ENCODE data around the gene PARN.
A peak's percentile ranks its signal among the peaks of the same experiment; 100 is the strongest.

The PARN gene

DNA sequence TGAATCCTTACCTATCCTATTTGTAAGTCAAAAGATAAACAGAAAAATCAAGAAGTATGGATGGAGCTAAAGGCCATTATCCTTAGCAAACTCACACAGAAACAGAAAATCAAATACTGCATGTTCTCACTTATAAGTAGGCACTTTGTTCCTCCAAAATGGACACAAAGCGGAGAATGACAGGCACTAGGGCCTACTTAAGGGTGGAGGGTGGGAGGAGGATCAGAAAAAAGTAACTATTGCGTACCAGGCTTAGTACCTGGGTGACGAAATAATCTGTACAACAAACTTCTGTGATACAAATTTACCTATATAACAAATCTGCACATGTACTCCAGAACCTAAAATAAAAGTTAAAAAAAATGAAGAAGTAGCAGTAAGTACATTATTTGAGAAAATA is 164.3 kb downstream of the PARN start:
- Mint-ChIP-seq H3K4me3 (no peak overlapping the region), H3K36me3 (peaks cover 19% of the 10 kb centered on the region), H3K4me1 (peaks cover 10% of the 10 kb centered on the region), H3K9me3 (peaks cover 4% of the 10 kb centered on the region), H3K27ac (no peak overlapping the region)
- no peak for ATAC-seq
- no peak for DNase-seq (ENCODE audit: low spot score in 2 of 2)

DNA sequence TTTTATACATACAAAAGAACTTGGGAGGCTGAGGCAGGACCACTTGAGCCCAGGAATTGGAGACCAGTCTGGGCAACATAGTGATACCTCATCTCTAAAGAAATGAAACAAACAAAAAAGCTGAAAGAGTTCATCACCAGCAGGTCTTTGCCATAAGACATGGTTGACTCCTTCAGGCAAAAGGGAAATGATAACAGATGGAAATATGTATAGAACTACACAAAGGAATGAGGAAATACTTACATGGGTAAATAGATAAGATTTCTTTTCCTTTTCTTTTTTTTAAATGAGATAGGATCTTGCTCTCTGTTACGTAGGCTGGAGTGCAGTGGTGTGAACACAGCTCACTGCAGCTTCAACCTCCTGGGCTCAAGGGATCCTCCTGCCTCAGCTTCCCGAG is 165.3 kb downstream of the PARN start:
- peaks cover 21% of the 10 kb centered on the region for H3K36me3 Mint-ChIP-seq
- H3K4me3 Mint-ChIP-seq, result no peak overlapping the region
- DNase-seq (ENCODE audit: low spot score in 2 of 2) (no peak), ATAC-seq (no peak)
- peaks cover 4% of the 10 kb centered on the region for H3K9me3 Mint-ChIP-seq
- peaks cover 10% of the 10 kb centered on the region for H3K4me1 Mint-ChIP-seq
- H3K27ac Mint-ChIP-seq, result no peak overlapping the region

- DNase-seq (ENCODE audit: low spot score in 2 of 2) (no peak), ATAC-seq (no peak)
- no peak overlapping the region for H3K4me3 Mint-ChIP-seq
- H3K27ac Mint-ChIP-seq, result no peak overlapping the region
- H3K9me3 Mint-ChIP-seq, result peaks cover 4% of the 10 kb centered on the region
- peaks cover 10% of the 10 kb centered on the region for H3K4me1 Mint-ChIP-seq
- peaks cover 21% of the 10 kb centered on the region for H3K36me3 Mint-ChIP-seq
Measured at GRCh38 chr16:14464192-14464591, 165.9 kb downstream of the PARN start.

GRCh38 chr16:14462811-14463210 is 167.2 kb downstream of the PARN start:
- H3K27ac Mint-ChIP-seq, result peak overlapping the region; percentile 15
- H3K36me3 Mint-ChIP-seq, result peaks cover 33% of the 10 kb centered on the region
- no peak for DNase-seq (ENCODE audit: low spot score in 2 of 2)
- no peak overlapping the region for H3K4me3 Mint-ChIP-seq
- peaks cover 4% of the 10 kb centered on the region for H3K9me3 Mint-ChIP-seq
- peaks cover 15% of the 10 kb centered on the region for H3K4me1 Mint-ChIP-seq
- no peak for ATAC-seq

DNA sequence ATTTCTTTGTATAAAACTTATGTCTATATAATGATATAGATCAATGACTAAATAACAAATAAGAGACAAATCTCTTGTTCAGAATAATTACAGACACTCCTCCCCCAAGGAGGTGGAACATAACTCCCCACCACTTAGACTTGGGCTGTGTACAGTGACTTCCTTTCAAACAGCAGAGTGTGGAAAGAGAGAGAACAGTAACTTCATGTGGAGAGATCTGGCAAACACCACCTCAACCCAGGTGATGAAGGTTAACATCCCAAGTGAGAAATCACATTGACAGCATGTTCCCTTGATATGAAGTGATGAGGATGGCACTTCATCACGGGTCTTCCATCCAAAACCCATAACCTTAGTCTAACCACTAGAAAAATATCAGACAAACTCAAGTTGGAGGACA is 169.3 kb downstream of the PARN start:
- H3K27ac Mint-ChIP-seq, result no peak overlapping the region
- no peak for ATAC-seq
- no peak for DNase-seq (ENCODE audit: low spot score in 2 of 2)
- H3K4me3 Mint-ChIP-seq, result no peak overlapping the region
- H3K36me3 Mint-ChIP-seq, result peaks cover 41% of the 10 kb centered on the region
- H3K4me1 Mint-ChIP-seq, result peaks cover 15% of the 10 kb centered on the region
- H3K9me3 Mint-ChIP-seq, result peaks cover 4% of the 10 kb centered on the region

DNA sequence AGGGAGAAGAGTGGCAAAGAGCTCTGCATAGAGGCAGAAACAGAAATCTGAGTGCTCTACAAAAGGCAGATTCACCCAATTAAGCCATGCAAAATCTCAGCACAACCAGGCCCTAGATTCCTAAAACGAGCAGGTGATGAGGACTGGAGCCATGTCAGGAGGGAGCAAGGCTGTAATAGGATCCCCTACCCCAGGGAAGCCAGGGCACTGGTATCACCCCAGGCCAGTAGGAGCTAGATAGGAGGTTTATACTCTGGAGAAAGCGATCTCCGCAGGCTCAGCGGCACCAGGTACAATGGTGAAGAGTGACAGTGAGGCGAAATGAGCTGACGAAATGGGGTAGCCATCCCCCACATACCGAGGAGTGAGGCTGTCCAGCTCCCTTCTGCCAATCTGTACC is 171.5 kb downstream of the PARN start:
- no peak overlapping the region for H3K27ac Mint-ChIP-seq
- DNase-seq (ENCODE audit: low spot score in 2 of 2), result no peak
- H3K4me1 Mint-ChIP-seq, result peaks cover 15% of the 10 kb centered on the region
- peaks cover 29% of the 10 kb centered on the region for H3K36me3 Mint-ChIP-seq
- no peak overlapping the region for H3K4me3 Mint-ChIP-seq
- no peak for ATAC-seq
- H3K9me3 Mint-ChIP-seq, result peaks cover 3% of the 10 kb centered on the region

DNA sequence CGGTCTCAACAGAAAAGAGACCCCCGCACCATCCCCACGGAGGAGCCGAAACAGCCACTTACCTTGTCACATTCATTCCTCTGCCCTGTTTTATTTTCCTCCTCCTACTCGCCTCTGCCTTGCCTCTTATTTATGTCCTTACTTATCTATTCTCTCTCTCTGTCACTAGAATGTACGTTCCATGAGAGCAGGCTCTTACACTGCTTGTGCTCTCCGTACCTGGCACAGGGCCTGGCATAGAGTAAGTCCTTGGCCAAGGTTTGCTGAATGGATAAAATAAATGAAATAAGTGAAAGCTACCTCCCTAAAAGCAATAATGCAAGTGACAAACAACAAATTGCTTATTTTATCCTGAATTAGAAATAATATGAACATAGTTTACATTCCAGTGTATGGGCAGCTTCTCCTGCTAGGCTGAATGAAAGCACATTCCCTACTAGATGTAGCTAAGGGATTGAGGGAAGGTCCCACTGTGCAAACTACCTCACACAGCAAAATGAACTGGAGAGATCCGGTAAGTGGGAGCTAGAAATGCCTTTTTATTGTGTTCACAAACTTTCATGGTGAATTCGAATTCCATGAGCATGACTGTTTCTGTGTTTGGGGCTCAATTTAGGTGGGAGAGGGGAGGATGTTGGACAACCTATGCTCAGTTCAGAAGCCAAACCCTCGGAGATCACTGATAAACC is 173.1 kb downstream of the PARN start:
- Mint-ChIP-seq H3K27ac (no peak overlapping the region), H3K4me3 (no peak overlapping the region)

GRCh38 chr16:14455573-14455972 is 174.5 kb downstream of the PARN start:
- DNase-seq (ENCODE audit: low spot score in 2 of 2), result no peak
- no peaks in the 10 kb centered on the region for H3K9me3 Mint-ChIP-seq
- no peak for ATAC-seq
- H3K4me1 Mint-ChIP-seq, result peaks cover 4% of the 10 kb centered on the region
- peaks cover 24% of the 10 kb centered on the region for H3K36me3 Mint-ChIP-seq
- no peak overlapping the region for H3K27ac Mint-ChIP-seq
- H3K4me3 Mint-ChIP-seq, result no peak overlapping the region

More for the DNA sequence above, 173.1 kb downstream of the PARN start:
- Mint-ChIP-seq H3K36me3 (peaks cover 29% of the 10 kb centered on the region), H3K9me3 (no peaks in the 10 kb centered on the region), H3K4me1 (peaks cover 6% of the 10 kb centered on the region)
- DNase-seq (ENCODE audit: low spot score in 2 of 2) (no peak), ATAC-seq (no peak)

GRCh38 chr16:14454391-14454790 is 175.7 kb downstream of the PARN start:
- no peak overlapping the region for H3K4me3 Mint-ChIP-seq
- H3K4me1 Mint-ChIP-seq, result peaks cover 4% of the 10 kb centered on the region
- H3K36me3 Mint-ChIP-seq, result peaks cover 24% of the 10 kb centered on the region
- no peaks in the 10 kb centered on the region for H3K9me3 Mint-ChIP-seq
- DNase-seq (ENCODE audit: low spot score in 2 of 2) (no peak), ATAC-seq (no peak)
- H3K27ac Mint-ChIP-seq, result no peak overlapping the region

- DNase-seq (ENCODE audit: low spot score in 2 of 2) (no peak), ATAC-seq (no peak)
- H3K4me1 Mint-ChIP-seq, result no peaks in the 10 kb centered on the region
- no peaks in the 10 kb centered on the region for H3K9me3 Mint-ChIP-seq
- H3K36me3 Mint-ChIP-seq, result peaks cover 5% of the 10 kb centered on the region
- no peak overlapping the region for H3K27ac Mint-ChIP-seq
- H3K4me3 Mint-ChIP-seq, result no peak overlapping the region
Measured at GRCh38 chr16:14452066-14452465, 178.0 kb downstream of the PARN start.

- H3K4me3 Mint-ChIP-seq, result no peak overlapping the region
- no peaks in the 10 kb centered on the region for H3K4me1 Mint-ChIP-seq
- peaks cover 9% of the 10 kb centered on the region for H3K36me3 Mint-ChIP-seq
- ATAC-seq (no peak), DNase-seq (ENCODE audit: low spot score in 2 of 2) (no peak)
- no peak overlapping the region for H3K27ac Mint-ChIP-seq
- no peaks in the 10 kb centered on the region for H3K9me3 Mint-ChIP-seq
Measured at GRCh38 chr16:14450846-14451245, 179.2 kb downstream of the PARN start.

GRCh38 chr16:14449790-14450480 is 180.1 kb downstream of the PARN start:
- H3K27ac Mint-ChIP-seq, result no peak overlapping the region

DNA sequence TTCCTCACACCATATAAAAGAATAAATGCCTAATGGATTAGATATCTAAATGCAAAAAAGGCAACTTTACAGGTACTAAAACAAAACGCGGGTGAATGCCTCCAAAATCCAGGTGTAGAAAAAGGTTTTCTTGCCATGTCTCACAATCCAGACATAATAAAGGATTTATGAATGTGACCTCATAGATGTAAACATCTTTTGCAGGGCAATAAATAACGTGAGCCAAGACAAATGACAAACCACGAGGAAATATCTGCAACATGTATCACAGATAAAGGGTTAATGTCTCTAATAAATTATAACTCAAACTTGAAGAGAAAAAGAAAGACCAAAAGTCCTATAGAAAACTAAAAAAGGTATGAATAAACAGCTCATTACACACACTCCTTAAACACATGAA is 180.7 kb downstream of the PARN start:
- no peak overlapping the region for H3K27ac Mint-ChIP-seq
- H3K36me3 Mint-ChIP-seq, result peaks cover 21% of the 10 kb centered on the region
- no peak overlapping the region for H3K4me3 Mint-ChIP-seq
- no peak for ATAC-seq
- H3K4me1 Mint-ChIP-seq, result no peaks in the 10 kb centered on the region
- no peaks in the 10 kb centered on the region for H3K9me3 Mint-ChIP-seq
- no peak for DNase-seq (ENCODE audit: low spot score in 2 of 2)

More at GRCh38 chr16:14449790-14450480, 180.1 kb downstream of the PARN start:
- H3K4me3 Mint-ChIP-seq, result no peak overlapping the region
- ATAC-seq, result no peak
- no peaks in the 10 kb centered on the region for H3K9me3 Mint-ChIP-seq
- no peaks in the 10 kb centered on the region for H3K4me1 Mint-ChIP-seq
- DNase-seq (ENCODE audit: low spot score in 2 of 2), result no peak
- peaks cover 19% of the 10 kb centered on the region for H3K36me3 Mint-ChIP-seq

DNA sequence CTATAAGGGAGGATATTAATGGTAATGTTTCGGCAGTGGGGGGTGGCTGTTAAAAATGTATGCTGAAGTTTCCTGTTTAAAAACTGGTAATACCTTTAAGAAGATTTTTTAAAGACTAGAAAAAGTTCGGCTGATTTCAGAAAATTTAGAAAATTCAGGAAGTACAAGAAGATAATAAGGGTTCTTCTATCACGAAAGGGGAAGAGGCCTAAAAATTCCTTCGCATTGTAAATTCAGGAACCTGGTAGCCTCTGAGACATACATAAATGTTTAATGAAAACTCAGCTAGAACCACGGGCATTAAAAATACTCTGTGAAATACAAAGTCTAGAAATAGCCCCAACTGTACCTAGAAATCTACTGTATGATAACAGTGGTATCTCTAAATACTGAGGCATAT is 181.2 kb downstream of the PARN start:
- ATAC-seq, result no peak
- Mint-ChIP-seq H3K36me3 (peaks cover 24% of the 10 kb centered on the region), H3K27ac (peak overlapping the region; percentile 52), H3K4me1 (no peaks in the 10 kb centered on the region), H3K4me3 (no peak overlapping the region), H3K9me3 (no peaks in the 10 kb centered on the region)
- DNase-seq (ENCODE audit: low spot score in 2 of 2), result no peak

DNA sequence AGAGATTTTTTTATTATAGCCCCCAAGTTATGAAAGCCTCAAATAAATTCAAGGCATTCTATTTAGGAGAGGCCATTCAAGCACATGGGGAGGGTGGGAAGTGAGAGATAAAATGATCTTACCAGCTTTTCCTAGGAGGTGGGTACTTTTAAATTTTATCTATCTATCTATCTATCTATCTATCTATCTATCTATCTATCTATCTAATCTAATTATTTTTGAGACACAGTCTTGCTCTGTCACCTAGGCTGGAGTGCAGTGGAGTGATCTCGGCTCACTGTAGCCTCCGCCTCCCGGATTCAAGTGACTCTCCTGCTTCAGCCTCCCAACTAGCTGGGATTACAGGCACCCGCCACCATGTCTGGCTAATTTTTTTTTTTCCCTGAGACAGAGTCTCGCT is 182.3 kb downstream of the PARN start:
- no peak for DNase-seq (ENCODE audit: low spot score in 2 of 2)
- H3K4me1 Mint-ChIP-seq, result no peaks in the 10 kb centered on the region

GRCh38 chr16:14446796-14447195 is 183.3 kb downstream of the PARN start:
- peaks cover 32% of the 10 kb centered on the region for H3K36me3 Mint-ChIP-seq
- no peak for ATAC-seq
- DNase-seq (ENCODE audit: low spot score in 2 of 2), result no peak

More for the DNA sequence above, 182.3 kb downstream of the PARN start:
- ATAC-seq, result no peak
- Mint-ChIP-seq H3K9me3 (no peaks in the 10 kb centered on the region), H3K4me3 (no peak overlapping the region), H3K36me3 (peaks cover 32% of the 10 kb centered on the region), H3K27ac (no peak overlapping the region)

More at GRCh38 chr16:14446796-14447195, 183.3 kb downstream of the PARN start:
- Mint-ChIP-seq H3K4me3 (no peak overlapping the region), H3K9me3 (no peaks in the 10 kb centered on the region), H3K27ac (no peak overlapping the region), H3K4me1 (no peaks in the 10 kb centered on the region)
